DMS153 treated with DMSO at 0.1 percent for 48 hours (cell line): ENCODE measurements around the gene PAX8.

Experiments used
- DNase-seq: peaks from one replicate; lab custom pipeline; 2025; ENCODE audit not compliant: unreplicated experiment; lab: John Stamatoyannopoulos, UW

PAX8 gene

DNA sequence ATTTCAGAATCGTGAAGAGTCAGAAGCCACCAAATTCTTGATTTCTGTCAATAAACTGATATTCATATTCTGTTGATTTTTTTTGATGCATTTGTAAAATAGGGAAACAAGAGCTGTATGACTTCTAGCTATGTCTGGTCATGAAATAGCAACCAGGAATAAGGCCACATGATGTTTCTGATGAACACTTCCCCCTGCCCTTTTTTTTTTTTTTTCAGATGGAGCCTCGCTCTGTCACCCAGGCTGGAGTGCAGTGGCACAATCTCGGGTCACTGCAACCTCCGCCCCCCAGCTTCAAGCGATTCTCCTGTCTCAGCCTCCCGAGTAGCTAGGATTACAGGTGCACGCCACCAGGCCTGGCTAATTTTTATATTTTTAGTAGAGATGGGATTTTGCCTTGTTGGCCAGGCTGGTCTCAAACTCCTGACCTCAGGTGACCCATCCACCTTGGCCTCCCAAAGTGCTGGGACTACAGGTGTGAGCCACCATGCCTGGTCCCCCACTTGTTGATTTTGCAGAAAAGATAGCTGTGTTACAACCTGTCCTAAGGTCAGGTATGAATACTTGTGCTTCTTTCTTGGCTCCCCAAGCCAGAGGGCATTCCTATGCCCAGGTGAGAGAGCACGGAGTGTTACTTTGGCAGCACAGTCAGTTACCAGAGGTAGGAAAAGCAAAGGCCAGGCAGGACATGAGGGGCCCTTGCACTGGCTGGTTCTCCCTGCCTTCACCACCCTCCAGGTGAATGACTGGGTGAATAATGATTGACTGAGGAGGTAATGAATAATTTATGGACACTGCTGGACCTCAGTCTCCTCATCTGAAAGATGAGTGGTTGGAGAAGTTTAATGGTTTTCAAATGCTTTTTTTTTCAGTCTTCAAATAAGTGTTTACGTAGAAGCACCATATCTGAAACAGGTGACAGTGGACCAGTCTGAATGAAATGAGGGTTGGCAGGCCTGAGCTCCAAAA is 39.6 kb downstream of the PAX8 start:
- DNase-seq, result no peak

GRCh38 chr2:113237604-113238160 is 41.0 kb downstream of the PAX8 start:
- DNase-seq, result no peak

DNA sequence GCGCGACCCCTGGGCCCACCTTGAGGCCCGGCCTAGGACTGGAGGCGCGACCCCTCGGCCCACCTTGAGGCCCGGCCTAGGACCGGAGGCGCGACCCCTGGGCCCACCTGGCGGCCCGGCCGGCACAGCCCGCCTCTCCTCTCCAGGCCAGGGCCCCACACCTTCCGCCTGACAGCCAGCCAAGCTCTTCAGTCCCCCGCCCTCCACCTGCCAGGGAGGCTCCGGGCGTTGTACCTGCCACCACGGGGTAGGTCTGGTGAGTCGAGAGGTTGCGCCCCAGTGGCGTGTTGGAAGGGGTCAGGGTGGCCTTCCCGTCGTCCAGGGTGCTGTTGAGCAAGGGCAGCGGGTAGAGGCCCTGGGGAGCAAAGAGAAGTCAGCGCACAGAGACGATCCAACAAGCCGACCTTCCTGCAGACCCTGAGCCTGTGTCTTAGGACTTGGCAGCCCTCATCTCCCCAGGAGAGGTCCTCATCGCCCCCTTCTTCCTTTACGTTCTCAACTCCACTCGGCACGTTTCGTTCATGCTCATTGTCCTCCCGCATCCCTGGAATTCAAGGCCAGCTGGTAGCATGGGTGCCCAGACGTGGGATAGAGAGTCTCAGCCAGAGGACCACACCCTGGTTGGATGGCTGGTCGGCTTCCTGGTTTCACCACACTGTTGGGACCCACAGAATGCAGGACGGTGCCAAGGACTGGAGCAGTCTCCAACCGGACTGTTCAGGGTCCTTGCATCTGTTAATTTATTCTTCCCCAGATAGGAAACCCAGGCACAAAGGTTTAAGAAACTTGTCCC is 42.2 kb downstream of the PAX8 start:
- DNase-seq, result no peak

DNA sequence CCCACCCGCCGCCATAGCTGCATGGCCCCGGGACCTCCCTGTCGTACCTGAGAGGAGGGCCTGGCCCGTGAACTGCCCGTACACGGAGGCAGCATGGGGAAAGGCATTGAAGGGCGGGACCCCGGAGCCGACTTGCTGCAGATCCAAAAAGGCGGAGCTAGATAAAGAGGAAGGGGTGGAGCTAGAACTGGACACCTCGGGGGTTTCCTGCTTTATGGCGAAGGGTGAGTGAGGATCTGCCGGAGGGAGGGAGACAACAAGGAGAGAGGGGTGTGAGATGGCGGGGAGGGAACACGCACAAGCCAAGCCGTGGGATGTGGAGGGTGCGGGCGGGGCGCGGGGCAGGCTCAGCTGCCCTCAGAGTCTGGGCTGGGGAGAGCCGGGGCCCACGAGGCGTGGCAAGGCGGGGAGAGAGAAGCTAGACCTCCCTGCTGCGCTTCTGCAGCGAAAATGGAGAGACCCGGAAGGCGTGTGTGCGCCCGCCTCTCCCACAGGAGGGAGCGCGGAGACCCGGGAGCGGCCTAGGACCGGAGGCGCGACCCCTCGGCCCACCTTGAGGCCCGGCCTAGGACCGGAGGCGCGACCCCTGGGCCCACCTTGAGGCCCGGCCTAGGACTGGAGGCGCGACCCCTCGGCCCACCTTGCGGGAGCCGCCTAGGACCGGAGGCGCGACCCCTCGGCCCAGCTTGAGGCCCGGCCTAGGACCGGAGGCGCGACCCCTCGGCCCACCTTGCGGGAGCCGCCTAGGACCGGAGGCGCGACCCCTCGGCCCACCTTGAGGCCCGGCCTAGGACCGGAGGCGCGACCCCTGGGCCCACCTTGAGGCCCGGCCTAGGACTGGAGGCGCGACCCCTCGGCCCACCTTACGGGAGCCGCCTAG is 43.1 kb downstream of the PAX8 start:
- DNase-seq, result peak; percentile 71

- no peak for DNase-seq
Observed at GRCh38 chr2:113234721-113235346, 43.9 kb downstream of the PAX8 start.

- DNase-seq, result no peak
Observed at GRCh38 chr2:113233593-113234550, 44.8 kb downstream of the PAX8 start.

GRCh38 chr2:113232740-113233139 is 46.0 kb downstream of the PAX8 start:
- DNase-seq, result no peak

DNA sequence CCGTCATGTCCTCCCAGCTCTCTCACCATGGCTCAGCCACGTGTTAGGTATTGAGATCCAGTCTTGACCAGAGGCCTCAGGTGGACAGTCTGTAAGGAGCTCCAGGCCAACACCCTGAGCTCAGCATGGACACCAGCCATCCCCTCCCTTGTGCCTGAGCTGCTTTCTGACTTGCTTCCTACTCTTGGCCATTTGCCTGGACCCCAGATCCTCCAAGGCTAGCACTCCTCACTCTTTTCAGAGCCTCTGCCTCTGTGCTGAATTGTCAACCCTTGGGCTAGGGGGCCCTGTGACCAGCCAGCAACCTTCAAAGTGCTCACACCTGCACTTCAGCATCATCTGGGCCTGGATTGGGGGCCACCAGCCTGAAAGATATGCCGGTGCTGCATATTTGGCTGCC is 46.6 kb downstream of the PAX8 start:
- no peak for DNase-seq

GRCh38 chr2:113231064-113231463 is 47.7 kb downstream of the PAX8 start:
- DNase-seq, result no peak

- no peak for DNase-seq
Observed at GRCh38 chr2:113230531-113230930, 48.2 kb downstream of the PAX8 start.

DNA sequence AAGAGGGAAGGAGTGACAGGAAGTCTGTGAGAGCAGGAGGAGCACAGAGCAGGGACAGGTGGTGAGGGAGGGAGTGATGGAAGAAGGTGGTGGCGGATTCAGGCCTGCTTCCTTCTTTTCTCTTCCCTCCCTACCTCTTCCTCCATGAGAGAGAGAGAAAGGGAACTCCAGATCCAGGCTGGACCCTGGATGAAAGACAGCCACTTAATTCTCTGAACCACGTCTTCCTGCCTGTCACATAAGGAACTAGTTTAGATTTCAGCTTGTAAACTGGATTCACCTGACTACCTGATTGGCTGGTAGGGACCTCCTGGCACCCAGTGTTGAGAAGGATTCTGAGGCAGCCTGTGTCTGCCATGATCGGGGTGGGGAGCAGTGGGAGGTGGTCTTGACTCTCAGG is 48.9 kb downstream of the PAX8 start:
- DNase-seq, result no peak

DNA sequence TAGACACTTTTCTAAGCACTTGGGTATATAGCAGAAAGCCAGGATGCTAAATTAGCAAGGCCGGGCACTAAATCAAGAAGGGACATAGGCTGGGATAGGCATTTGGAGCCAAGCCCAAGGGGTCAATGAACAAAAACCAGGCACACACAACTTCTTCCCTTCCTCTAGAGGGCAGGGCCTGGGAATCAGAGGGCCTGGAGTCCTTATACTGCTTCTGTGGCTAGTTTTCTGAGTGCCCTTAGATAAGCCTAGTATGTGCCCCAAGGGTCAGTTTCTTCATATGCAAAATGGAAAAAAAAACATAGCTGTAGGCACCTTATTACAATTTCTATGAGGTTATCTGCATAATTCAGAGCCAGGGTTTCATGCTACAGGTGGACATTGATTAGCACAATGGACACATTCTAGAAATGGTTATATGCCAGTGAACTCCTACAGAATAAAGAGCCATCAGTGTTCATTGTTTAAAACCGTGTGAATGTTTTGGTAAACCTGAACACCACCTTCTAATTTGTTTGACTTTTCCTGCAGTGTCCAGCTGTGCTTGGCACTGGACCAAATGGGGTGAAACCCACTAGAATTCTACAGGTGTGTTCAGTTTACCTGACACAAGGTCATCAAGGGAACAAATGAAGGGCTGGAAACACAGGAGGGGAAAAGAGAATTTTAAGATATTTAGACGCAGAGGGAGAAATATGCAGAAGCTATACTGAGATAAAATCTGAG is 49.6 kb downstream of the PAX8 start:
- DNase-seq, result no peak

GRCh38 chr2:113228351-113228750 is 50.4 kb downstream of the PAX8 start:
- DNase-seq, result no peak

GRCh38 chr2:113227698-113228097 is 51.0 kb downstream of the PAX8 start:
- no peak for DNase-seq

DNA sequence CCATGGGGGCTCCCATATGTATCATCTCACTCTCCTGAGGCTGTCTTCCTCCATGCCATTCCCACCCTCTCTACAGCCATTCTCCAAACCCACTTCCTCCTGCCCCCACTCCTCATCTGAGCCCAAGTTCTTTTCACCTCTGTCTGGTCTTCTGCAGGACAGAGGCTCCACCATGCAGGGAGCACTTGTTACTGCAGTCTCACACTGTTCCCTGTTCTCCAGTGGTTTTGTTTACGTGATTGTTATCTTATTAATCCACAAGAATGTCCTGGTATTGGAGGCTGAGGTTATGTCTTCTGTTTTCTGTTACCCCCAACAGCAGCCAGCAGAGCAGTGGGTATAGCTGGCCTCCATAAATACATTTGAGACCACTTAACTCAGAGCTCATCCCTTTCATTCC is 51.4 kb downstream of the PAX8 start:
- DNase-seq, result no peak

DNA sequence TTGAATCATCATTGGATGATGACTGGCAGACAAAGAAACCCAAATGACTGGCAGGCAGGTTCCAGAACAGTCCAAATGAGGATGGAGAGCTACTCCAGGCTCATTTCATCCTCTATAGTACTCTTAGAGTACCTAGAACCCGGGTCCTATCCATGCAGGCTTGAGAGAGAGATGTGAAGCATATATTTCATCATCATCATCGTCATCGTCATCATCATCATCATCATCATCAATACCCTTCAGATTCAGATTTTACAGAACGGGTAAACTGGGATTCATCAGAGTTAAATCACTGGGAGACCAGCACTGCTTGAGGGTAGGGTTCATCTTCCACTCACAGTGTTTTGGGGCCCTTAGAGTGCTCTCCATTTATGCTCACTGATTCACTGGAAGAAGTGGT is 52.3 kb downstream of the PAX8 start:
- DNase-seq, result no peak

- no peak for DNase-seq
Observed at GRCh38 chr2:113225263-113226259, 53.2 kb downstream of the PAX8 start.
